PC-9 (cell line): ENCODE measurements around the gene FGFR3. TPM values are rescaled to one million over a fixed set of nuclear protein-coding genes. Genes with fewer than 3 reads are reported as not detected.

Experiments used
- BruUV-seq: library from RNA; stranded (reverse); fragments of 400-500 nt; replicated peaks from 2 replicates; lab custom pipeline; 2021; lab: Mats Ljungman, UMichigan
- CTCF ChIA-PET: fragments of 300-600 bp; sonication (Branson Sonifier 250); formaldehyde crosslinking; loops from one replicate; lab custom pipeline; 2022; ENCODE audit warnings: antibody characterized with exemption; lab: Charles Lee
- POLR2A ChIA-PET: fragments of 300-600 bp; sonication (Branson Sonifier 250); formaldehyde crosslinking; loops from one replicate; lab custom pipeline; 2022; ENCODE audit warnings: antibody characterized with exemption; ENCODE audit not compliant: unreplicated experiment; lab: Charles Lee
- DNase-seq, 2 experiments: peaks; one replicate each; pipeline versions ENCODE4 v3.0.0 to v3.0.0-alpha.2; 2015 to 2022; ENCODE audit warnings: mixed read lengths in 1 of 2
- H2AFZ ChIP-seq: fragments of 200-600 bp; sonication (generic); 2 replicates; pipeline ENCODE4 v1.8.1; 2017; ENCODE audit warnings: antibody characterized with exemption
- H3F3A ChIP-seq: fragments of 200-600 bp; sonication (generic); 2 replicates; pipeline ENCODE4 v1.8.1; 2017; ENCODE audit warnings: antibody characterized with exemption, mild to moderate bottlenecking, low read depth; ENCODE audit not compliant: insufficient read depth
- H3K27ac ChIP-seq: fragments of 200-600 bp; sonication (generic); 2 replicates; pipeline ENCODE4 v1.6.1; 2016; ENCODE audit warnings: mixed run types
- H3K27me3 ChIP-seq: fragments of 200-600 bp; sonication (generic); 2 replicates; pipeline ENCODE4 v1.6.1; 2016; ENCODE audit warnings: low read depth, mixed run types; ENCODE audit not compliant: insufficient read depth
- H3K36me3 ChIP-seq: fragments of 200-600 bp; sonication (generic); 2 replicates; pipeline ENCODE4 v1.6.1; 2016; ENCODE audit warnings: low read depth, mixed run types
- H3K4me1 ChIP-seq: fragments of 200-600 bp; sonication (generic); replicated peaks from 2 replicates; pipeline ENCODE4 v1.6.1; 2016; ENCODE audit warnings: mixed run types; ENCODE audit not compliant: insufficient read depth
- H3K4me2 ChIP-seq: fragments of 200-600 bp; sonication (generic); 2 replicates; pipeline ENCODE4 v1.6.1; 2017; ENCODE audit warnings: mixed run types
- H3K4me3 ChIP-seq: fragments of 200-600 bp; sonication (generic); 2 replicates; pipeline ENCODE4 v1.6.1; 2016; ENCODE audit warnings: mixed run types
- H3K79me2 ChIP-seq: fragments of 200-600 bp; sonication (generic); 2 replicates; pipeline ENCODE4 v1.6.1; 2017; ENCODE audit warnings: low read depth, mixed run types
- H3K9me2 ChIP-seq: fragments of 200-600 bp; sonication (generic); 2 replicates; pipeline ENCODE4 v1.8.1; 2017; ENCODE audit warnings: mild to moderate bottlenecking; ENCODE audit not compliant: insufficient read depth
- H3K9me3 ChIP-seq: fragments of 200-600 bp; sonication (generic); 2 replicates; pipeline ENCODE4 v1.8.1; 2016; ENCODE audit warnings: low read depth; ENCODE audit not compliant: insufficient read depth
- H4K20me1 ChIP-seq: fragments of 200-600 bp; sonication (generic); 2 replicates; pipeline ENCODE4 v1.8.1; 2017; ENCODE audit not compliant: insufficient read depth
- CTCF ChIP-seq: fragments of 200-600 bp; sonication (generic); conservative IDR thresholded peaks from 2 replicates; pipeline ENCODE4 v1.6.1; 2017; ENCODE audit warnings: mixed run types, antibody characterized with exemption, mild to moderate bottlenecking, moderate library complexity
- EZH2 ChIP-seq: fragments of 200-600 bp; sonication (generic); IDR thresholded peaks from 2 replicates; pipeline ENCODE4 v1.8.0; 2017; ENCODE audit warnings: antibody characterized with exemption, low read depth
- intact Hi-C: fragments of 100-400 bp; cut with micrococcal nuclease; formaldehyde crosslinking; loops from one replicate; pipeline ENCODE4 v1.10.0; 2022; ENCODE audit not compliant: unreplicated experiment
- total RNA-seq: library from RNA; stranded (reverse); gene quantifications from 2 replicates; pipeline ENCODE4 v1.2.3, GENCODE V29; 2021

The FGFR3 gene
- total RNA-seq, 1 experiment from 2014 or later, result 8.2 TPM

- Histone ChIP-seq H3K9me3 (no peaks in the 10 kb centered on the region), H3K27ac (no peak overlapping the region), H3K4me2 (no peak overlapping the region), H3K36me3 (no peaks in the 10 kb centered on the region), H3K79me2 (no peaks in the 10 kb centered on the region), H4K20me1 (no peaks in the 10 kb centered on the region), H3F3A (peaks cover 16% of the 10 kb centered on the region; the same call in 1 of the 2 replicates), H3K4me1 (peaks cover 36% of the 10 kb centered on the region), H3K4me3 (no peak overlapping the region), H3K9me2 (no peaks in the 10 kb centered on the region), H3K27me3 (no peaks in the 10 kb centered on the region), H2AFZ (no peak overlapping the region)
- BruUV-seq, result no TSS peak
- intact Hi-C loops, result no loop called here
- no peak for DNase-seq
- POLR2A ChIA-PET, result no interaction called here
- CTCF ChIA-PET, result no interaction called here
- no peak for TF ChIP-seq CTCF
- no peak for TF ChIP-seq EZH2
These were observed 20.1 kb upstream of the FGFR3 start for GRCh38 chr4:1772853-1773538.

GRCh38 chr4:1773754-1774153 lies 19.3 kb upstream of the FGFR3 start:
- ChIA-PET POLR2A (no interaction called here), CTCF (no interaction called here)
- no peak overlapping the region for H3K27ac ChIP-seq
- H4K20me1 ChIP-seq, result no peaks in the 10 kb centered on the region
- H3K4me2 ChIP-seq, result no peak overlapping the region
- H3K4me1 ChIP-seq, result peaks cover 36% of the 10 kb centered on the region
- intact Hi-C loops, result no loop called here
- no peaks in the 10 kb centered on the region for H3K36me3 ChIP-seq
- no peak overlapping the region for H3K4me3 ChIP-seq
- no peaks in the 10 kb centered on the region for H3K9me3 ChIP-seq
- H3K9me2 ChIP-seq, result no peaks in the 10 kb centered on the region
- no peaks in the 10 kb centered on the region for H3K79me2 ChIP-seq
- no peak for DNase-seq
- no TSS peak for BruUV-seq
- H2AFZ ChIP-seq, result no peak overlapping the region
- TF ChIP-seq EZH2 (no peak), CTCF (no peak)
- H3K27me3 ChIP-seq, result no peaks in the 10 kb centered on the region
- H3F3A ChIP-seq, result peaks cover 16% of the 10 kb centered on the region; the same call in 1 of the 2 replicates

- DNase-seq, result peak; percentile 64 to 75
- no TSS peak for BruUV-seq
- Histone ChIP-seq H3K4me1 (peaks cover 48% of the 10 kb centered on the region), H3K27me3 (no peaks in the 10 kb centered on the region), H3K4me3 (no peak overlapping the region), H4K20me1 (no peaks in the 10 kb centered on the region), H3K4me2 (no peak overlapping the region), H3F3A (peaks cover 14% of the 10 kb centered on the region; the same call in 1 of the 2 replicates), H2AFZ (no peak overlapping the region), H3K79me2 (no peaks in the 10 kb centered on the region), H3K9me2 (no peaks in the 10 kb centered on the region), H3K9me3 (no peaks in the 10 kb centered on the region), H3K36me3 (no peaks in the 10 kb centered on the region), H3K27ac (no peak overlapping the region)
- TF ChIP-seq EZH2 (no peak), CTCF (no peak)
- intact Hi-C loops, result loop anchor here (5.0 kb wide), 1 partner anchor 49 kb away; no protein-coding TSS in a partner anchor
- ChIA-PET CTCF (no interaction called here), POLR2A (interaction anchor here (0.6 to 0.7 kb wide), 3 partner anchors 9 to 707 kb away, joined by 3 to 7 read pairs (median 3); no protein-coding TSS in a partner anchor)
These were observed 17.2 kb upstream of the FGFR3 start for GRCh38 chr4:1775731-1776500.
